ENCODE results near the gene E2F8.

Gene E2F8

DNA sequence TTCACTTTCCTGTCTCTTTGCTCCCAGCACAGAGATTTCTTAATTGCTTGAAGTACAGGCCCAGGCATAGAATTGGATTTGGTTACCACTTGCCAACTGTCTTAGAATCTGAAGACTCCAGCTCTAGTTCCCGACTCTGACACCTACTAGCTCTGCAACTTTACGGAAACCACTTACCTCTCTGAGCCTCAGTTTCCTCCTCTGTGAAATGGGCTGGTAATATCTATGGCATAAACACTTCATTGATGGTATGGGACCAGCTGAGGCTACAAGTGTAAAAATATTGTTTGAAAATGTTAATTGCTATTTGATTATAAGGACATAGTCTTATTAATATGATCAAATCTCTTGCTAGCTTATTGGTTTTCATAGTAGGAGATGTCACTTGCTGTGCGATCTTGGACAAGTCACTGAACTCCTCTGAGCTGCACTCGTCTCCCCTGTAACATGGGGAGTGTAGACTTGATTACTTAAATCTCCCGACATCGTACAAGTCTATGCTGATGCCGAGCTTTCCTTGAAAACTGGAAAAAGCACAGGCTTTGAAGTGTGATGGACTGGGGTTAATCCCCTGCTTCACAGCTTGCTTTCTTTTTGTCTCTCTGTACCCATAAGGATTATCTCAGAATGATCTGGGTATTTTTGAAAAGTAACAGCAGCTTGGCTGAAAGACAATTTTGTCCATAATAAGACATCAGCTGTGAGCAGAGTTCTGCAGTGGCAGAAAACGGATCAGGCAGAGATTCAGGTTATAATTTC is 11.8 kb upstream of the E2F8 start:
- DNase-seq (ENCODE audit: low read depth in 1 of 2, low spot score in 1 of 2): no peak

DNA sequence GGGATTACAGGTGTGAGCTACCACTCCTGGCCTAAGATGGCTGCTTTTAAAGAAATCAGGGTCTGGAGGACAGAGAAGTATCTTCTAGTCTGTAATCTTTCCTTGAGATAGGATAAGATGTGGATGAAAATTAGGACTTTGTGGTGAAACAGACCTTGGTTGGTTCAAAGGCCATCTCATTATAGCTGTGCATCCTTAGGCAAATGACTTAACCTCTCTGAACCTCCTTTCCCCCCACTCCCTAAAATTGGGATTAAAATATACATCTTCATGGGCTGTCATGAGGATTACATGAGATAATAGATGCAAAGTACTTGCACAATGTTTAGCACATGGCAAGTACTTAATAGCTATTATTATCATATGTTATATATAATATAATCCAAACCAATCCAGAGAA is 10.8 kb upstream of the E2F8 start:
- no peak for DNase-seq (ENCODE audit: low read depth in 1 of 2, low spot score in 1 of 2)

DNA sequence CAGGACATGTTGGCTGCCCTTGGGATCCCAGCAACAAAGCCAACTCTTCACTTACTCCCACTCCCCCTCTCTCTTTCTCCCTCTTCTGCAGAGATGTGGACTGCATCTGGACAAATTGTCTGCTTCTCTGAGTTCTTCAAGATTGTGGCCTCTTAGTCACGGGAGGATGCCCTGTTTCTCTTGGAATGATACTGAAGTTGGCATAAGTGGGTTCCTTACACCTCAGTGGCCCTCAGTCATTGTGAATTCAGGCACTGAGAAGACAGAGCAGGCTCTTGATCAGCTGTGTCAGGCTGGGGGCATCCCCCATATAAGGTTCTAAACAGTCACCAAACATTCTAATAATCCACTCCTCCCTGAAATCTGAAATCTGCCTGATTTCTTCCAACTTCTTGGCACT is 6.1 kb upstream of the E2F8 start:
- DNase-seq (ENCODE audit: low read depth in 1 of 2, low spot score in 1 of 2): no peak

DNA sequence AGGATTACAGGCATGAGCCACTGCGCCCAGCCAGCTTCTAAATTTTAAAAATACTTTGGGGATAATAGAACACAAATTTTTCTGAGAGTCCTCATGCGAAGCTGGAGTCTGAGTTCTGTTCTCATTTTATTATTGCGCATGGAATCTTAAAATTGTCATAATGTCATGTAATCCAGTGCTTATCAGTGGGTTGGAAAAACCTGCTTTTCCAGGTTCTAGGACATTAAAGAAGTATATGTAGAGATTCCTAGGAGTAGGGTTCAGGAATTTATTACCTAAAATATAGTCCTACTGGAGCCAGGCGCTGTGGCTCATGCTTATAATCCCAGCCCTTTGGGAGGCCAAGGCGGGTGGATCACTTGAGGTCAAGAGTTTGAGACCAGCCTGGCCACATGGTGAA is 4.6 kb upstream of the E2F8 start:
- DNase-seq (ENCODE audit: low read depth in 1 of 2, low spot score in 1 of 2): no peak

DNA sequence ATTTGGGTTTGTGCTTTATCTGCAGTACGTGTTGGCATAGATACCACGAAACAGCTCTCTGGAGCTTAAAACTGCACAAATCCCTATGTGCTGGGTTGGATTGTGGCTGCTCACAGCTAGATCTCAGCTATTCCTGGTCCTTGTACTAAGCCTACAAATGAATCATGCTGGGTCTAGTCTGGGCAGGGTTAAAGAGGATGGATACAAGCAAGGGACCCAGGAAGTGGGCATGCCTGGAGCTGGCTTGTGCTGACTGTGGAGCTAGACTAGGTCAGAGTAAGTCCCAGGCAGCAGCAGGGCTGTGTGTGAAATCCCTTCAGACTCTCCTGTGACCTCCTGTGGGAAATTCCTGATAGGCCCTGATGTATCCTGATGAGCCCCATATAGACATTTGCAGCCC is 3.9 kb upstream of the E2F8 start:
- DNase-seq (ENCODE audit: low read depth in 1 of 2, low spot score in 1 of 2): no peak

DNA sequence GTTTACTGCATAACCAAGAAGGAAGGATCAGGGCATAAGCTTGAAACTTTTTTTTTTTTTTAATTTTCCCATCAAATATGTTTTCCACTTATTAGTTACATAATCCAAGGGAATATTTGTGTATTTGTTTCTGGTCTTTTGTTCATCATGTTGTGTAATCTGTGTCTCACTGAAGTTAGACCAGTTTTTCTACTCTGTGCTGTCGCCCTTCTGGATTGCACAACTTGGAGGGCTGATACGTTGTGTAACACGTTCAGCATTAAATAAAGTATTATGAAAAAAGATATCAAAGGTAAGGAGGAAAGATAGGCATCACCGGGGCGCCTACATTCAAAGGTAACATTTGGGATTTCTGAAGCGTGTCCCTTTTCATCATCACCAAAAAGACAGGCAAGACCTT is 3.3 kb upstream of the E2F8 start:
- DNase-seq (ENCODE audit: low read depth in 1 of 2, low spot score in 1 of 2): no peak

DNA sequence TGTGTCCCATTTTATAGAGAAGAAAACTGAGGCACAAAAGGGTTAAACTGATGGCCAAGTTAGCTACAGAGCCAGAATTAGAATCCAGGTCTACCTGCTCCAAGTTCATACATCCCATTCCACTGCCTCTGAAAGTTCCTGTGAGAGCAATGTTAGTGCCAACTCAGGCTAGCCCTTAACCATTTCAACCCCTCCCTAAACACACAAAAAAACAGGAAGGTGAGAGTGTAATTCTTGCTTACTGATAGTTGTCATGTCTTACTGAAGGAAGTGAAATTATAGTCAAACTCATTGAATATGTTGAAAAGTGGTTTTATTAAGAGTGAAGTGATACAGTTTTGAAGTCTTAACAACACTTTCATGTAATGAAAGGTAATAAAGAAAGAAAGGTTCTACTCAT is 2.9 kb upstream of the E2F8 start:
- DNase-seq (ENCODE audit: low read depth in 1 of 2, low spot score in 1 of 2): no peak

DNA sequence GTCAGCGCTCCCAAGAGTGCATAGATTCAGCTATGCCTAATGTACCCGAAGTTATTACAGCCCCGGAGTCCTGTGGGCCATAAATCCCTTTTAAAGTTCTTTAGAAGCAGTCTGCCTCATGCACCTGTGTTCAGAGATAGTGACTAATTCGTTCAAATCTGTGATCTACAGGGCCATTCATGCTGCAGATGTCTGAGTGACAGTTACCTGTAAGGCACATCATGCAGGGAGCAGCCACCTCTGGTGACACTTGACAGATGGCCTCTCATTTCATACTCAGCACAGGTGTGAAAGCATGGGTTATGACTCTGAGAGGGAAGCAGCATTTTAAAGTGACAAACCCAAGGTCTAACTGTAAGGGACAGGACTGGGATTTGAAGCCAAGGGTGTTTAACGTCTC is 2.4 kb upstream of the E2F8 start:
- no peak for DNase-seq (ENCODE audit: low read depth in 1 of 2, low spot score in 1 of 2)

DNA sequence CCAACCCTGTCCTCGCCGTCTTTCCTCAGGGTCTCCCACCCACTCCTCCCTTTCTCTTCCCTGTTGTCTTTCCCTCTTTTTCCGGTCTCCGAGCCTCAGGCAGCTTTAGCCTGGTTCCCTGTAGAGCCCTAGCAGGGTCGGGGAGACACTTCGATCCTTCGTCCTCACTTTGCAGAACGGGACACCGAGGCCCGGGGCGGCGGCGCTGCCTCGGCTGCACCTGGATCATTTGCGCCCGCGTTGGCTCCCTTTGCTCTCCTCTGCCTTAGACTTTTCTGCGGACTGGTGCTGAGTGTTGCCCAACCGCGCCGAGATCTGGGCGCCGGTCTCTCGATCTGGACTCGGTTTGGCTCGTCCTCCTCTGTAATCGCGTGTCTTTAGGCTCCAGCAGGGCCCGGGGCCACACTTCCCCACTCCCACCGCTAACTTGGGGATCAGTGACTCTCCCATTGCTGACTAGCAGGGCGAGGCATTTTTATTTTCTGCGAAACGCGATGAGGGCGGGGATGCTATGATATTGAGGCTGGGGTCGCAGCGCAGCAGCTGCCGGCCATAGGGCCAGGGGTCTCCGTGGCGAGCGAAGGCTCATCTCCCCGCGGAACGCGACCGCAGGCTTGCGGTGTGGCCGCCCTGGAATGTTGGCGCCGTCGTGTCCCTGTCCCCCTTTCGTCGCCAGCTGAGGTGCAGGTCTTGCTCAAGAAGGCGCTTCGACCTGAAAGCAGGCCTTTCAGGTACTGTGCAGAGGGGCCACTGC is 1.6 kb upstream of the E2F8 start:
- no peak for DNase-seq (ENCODE audit: low read depth in 1 of 2, low spot score in 1 of 2)

DNA sequence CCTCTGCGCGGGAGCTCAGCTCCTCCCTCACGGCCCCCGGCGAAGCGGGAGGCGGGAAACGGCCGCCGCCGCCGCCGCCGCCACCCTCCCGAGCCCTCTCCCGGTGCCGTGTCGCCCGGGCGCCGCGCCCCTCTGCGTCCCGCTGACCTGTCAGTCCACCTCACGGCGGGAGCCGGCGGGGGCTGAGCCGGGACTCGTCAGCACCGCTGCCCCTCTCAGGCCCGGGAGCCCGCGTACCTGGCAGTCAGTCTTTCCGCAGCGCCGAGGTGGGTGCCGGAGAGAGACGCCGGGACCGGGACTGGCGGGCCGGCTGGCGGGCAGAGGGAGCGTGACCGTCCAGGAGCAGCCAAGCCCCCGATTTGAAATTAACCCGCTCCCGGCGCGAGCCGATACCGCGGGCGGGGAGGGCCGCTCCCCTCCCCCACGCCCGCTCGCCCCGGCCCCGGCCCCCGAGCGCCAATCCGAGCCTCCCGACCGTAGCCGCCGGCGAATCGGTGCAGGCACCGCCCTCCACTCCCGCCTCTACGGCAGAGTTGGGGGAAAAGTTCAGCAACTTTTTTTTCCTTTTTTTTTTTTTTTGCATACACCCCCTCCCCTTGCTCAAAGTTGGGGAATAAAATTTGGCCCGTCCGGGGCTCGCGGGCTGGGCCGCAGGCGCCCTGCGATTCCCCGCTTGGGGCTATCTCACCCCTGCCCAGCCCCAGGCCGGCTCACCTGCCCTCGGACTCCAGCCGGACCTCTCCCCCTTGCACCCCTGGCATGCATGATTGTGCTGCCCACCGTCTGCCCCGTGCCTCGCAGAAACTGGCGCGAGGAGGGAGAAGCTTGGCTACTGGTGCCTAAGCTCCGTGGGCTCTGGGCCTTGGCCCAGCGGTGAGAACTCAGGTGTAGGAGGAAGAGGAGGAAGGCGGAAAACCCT is 774 bp upstream of the E2F8 start:
- DNase-seq (ENCODE audit: low read depth in 1 of 2, low spot score in 1 of 2): no peak

DNA sequence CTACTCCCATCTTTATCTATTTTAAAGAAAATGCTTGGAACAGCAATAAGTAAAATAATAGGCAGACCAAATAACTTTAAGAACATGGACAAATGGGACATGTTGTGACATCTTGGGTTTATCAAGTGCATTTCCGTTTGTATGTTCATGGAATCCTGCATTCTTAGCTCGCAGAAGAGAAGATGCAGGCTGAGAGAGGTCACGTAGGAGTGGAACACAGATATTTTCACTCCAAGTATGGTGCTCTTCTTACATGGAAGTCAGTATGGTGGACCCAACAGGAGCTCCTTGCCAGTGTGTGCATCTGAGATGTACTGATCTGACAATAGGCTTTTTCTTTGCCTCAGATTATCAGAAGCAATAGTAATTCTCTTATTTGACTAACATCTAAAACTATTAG is 1.7 kb downstream of the E2F8 start:
- DNase-seq (ENCODE audit: low read depth in 1 of 2, low spot score in 1 of 2): no peak

DNA sequence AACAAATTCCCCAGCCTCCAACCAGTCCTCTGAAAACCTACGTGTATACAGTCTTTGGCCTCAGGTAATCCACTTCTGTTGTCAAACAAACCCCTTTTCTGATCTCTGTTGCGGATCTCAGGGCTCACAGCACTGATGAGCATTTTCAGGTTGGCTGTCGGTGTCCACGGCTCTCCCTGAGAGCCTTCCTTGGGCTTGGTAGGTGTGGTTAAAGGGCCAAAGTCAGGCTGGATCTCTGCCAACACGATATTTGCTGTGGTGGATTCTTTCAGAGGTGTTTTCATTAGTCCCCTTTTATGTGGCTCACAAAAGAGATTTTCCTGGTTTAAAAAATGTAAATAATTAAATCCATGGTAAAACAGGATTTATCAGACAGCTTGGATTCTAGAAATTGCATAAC is 2.9 kb downstream of the E2F8 start:
- no peak for DNase-seq (ENCODE audit: low read depth in 1 of 2, low spot score in 1 of 2)

DNA sequence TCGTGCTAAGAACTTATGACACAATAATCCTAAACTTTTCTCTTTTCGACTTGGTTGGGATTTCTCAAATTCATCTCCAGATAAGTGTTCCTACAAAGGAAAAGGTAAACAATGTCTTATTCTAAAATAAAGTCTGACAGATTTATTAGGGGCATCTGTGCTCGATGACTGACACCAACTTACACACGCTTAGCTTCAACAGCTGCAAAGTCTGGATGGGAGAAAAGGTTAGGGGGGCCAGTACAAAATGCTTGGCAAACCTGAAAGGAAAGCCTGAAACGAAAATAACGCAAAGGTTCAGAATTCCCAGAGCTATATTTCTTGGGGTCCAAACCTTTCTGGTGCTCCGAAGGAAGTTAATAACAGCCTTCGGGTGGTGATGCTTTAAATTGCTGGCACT is 3.4 kb downstream of the E2F8 start:
- no peak for DNase-seq (ENCODE audit: low read depth in 1 of 2, low spot score in 1 of 2)

DNA sequence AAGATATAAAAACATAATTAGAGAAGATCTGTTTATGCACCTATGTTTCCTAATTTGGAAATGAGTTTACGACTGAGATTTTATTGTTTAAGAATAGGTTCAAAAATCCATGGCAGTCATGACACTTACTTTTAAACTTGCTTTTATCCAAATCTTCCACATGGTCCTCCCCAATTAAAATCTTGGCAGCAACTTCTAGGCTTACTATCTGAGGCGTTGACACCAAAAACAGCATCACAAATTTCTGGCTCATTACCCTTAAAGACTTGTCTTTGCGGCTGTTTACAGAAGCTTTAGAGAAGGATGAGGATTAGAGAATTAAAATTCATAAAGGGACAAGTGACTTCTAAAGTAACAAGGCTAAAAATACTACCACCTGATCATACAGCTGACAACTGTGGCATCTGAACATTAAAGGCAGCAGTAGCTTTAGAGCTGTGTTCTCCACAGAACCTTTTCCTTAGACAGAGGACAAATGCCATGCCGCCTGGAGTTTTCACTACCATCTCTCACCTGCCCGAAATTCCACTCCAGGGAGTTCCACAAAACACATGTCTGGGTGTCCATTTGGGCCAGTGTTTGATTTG is 6.4 kb downstream of the E2F8 start:
- no peak for DNase-seq (ENCODE audit: low read depth in 1 of 2, low spot score in 1 of 2)

DNA sequence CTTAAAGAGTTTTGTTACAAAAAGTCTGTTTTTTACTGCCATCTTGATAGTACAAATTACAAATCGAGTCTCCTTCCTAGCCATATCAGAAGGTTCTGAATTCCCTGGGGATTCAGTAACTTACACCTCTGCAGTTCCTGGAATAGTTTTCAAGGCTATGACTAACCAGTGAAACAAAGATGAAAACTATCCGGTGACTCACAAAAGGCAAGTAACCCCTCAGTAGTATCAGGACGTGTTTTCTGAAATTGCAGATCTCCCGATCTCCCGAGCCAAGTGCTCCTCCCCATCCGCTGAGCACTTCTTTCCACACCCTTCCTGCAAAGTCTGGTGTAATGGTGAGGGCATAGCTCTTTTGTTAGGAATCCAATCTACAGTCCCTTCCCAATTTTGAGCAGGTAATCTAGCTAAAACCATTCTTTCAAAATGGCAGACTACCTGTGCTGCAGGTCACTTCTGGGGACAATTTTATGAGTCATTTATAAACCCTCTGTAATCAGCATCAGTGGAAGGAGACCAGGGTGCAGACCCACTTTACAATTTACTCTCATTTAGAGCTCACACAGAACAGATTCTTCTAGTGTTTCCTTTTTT is 7.7 kb downstream of the E2F8 start:
- no peak for DNase-seq (ENCODE audit: low read depth in 1 of 2, low spot score in 1 of 2)

DNA sequence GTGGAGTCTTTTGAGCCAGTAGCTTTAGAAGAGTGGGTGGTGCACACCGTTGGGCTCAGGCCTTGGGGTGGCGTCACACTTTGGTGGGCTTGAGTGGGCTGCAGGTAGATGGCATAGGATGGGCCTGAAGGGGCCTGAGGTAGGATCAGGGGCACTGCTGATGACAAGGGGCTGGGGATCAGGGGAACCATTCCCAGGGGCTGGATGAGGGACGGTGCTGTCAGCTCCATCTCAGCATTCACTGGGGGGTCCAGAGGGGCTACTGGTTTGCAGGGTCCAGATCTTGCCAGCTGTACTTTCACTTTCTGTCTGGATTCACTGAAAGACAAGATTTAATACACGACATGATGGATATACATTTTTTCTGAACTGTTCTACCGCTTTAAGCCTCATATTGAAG is 11.1 kb downstream of the E2F8 start:
- DNase-seq (ENCODE audit: low read depth in 1 of 2, low spot score in 1 of 2): no peak

DNA sequence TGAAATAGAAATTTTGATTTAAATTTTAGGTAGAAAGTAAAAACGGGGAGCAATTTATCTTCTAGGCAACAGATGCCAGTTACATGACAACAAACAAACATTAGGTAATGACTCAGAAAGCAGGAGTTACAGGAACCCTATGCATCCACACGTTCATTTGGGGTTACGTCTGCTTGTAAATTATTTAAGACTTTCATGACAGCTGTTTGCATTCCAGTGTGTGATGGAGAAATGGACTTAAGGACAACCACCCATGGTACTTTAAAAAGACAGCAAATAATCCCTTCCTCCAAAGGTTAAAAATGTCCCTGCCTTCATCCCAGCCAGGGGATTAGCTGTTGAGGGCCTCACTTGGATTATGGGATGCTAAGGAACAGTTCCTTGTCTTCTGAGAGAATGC is 11.8 kb downstream of the E2F8 start:
- DNase-seq (ENCODE audit: low read depth in 1 of 2, low spot score in 1 of 2): no peak

DNA sequence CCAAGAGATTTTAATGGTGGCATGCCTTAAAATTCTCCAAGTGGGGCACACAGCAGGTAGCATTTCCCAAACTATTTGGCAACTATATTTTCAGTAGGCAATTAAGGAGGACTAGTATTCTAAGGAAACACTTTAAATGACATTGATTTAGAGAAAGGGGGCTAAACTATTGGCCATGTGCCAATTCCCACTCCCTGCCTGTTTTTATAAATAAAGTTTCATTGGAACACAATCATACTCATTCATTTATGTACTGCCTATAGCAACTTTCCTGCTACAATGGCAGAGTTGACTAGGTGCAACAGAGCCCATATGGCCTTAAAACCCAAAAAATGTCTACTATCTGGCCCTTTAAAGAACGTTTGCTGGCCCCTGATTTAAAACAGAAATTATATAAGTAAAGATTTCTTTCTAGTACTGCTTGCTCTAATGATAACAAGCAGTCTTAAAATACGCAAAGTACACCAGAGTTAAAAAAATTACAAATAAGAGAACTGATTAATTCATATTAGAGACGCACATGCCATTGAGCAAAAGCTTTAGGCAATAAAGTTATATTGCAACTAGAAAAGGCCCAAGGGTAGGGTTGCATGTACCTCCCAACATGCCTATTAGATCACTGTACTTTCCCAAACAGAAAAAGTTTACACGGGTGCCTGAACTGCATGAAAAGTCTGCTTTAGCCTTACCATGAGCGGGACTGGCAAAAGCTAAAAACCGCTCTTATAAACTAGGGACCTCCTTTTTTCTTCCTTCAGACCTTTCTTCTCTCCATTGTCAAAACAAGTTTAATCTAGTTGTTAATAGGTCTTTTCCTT is 14.2 kb downstream of the E2F8 start:
- no peak for DNase-seq (ENCODE audit: low read depth in 1 of 2, low spot score in 1 of 2)

DNA sequence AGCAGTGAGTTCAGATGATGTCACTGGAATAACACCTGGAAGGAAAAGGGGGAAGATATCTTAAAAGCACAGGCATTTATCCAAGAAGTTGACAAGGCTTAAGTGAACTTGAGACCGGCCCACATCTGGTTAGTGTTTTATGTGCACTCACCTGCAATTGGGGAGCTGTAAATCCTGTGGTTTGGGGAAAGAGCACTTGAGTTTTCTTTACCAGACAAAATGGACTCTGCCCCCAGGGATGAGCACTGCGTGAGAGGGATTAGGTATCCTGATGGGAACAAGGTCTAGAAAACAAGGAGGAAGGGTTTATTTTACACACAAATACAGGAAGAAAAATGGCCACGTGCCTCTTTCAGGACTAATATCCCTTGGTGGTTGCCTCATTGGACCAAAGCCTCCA is 15.2 kb downstream of the E2F8 start:
- no peak for DNase-seq (ENCODE audit: low read depth in 1 of 2, low spot score in 1 of 2)

DNA sequence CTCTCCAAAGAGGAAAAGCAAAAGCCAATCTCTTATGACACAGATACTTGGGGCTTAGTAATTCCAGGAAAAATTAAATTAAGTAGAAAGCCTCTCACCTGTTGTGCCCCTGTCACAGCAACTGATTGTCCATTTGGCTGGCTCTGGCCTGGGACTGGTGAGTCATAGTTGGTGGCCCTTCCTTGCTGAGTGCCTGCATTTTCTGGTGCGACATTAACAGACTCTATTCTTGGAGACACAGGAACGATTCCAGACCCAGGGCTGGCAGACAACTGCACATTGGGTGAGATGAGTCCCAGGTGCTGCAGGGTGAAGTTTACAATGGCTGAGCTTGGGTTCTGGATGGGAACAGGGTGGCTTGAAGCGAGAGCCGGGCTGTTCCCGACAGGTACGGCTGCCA is 15.6 kb downstream of the E2F8 start:
- DNase-seq (ENCODE audit: low read depth in 1 of 2, low spot score in 1 of 2): no peak
